ENCODE results near the gene GKAP1. TPM values are rescaled to one million over a fixed set of nuclear protein-coding genes. Genes with fewer than 3 reads are reported as not detected.

GKAP1 gene
- total RNA-seq, 1 donor from 2014 or later = 33.4 TPM

DNA sequence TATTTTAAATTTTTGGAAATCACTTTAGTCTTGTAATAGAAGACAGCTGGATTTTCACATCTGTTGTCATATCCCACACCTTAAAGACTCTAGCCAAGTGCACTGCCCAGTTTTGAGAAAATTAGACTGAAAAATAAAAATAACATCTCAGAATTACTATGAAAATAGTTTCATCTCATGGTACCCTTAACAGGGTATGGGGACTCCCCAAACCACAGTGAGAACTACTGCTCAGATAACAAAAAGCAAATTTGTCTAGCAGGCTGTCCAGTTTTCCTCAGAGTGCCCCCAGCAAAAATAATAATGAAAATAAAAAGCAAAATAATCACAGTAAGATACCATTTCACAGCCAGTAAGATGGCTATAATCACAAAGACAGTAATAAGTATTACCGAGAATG lies 116.3 kb downstream of the GKAP1 start:
- H3K36me3 ChIP-seq = no peaks in the 10 kb centered on the region
- Mint-ChIP-seq H3K27ac (no peak overlapping the region), H3K4me1 (peaks cover 17% of the 10 kb centered on the region), H3K9me3 (peaks cover 10% of the 10 kb centered on the region), H3K27me3 (ENCODE audit: insufficient read depth, low read depth) (no peaks in the 10 kb centered on the region), H3K4me3 (no peak overlapping the region), H3K36me3 (peaks cover 31% of the 10 kb centered on the region)
- H3K4me2 ChIP-seq = no peak overlapping the region
- DNase-seq (ENCODE audit: low spot score) = no peak
- H3K4me1 ChIP-seq = peaks cover 17% of the 10 kb centered on the region
- no peak overlapping the region for H3K27ac ChIP-seq
- H3K79me2 ChIP-seq (ENCODE audit: low read depth) = peaks cover 100% of the 10 kb centered on the region
- no peaks in the 10 kb centered on the region for H3K9me3 ChIP-seq (ENCODE audit: low read depth)
- no peaks in the 10 kb centered on the region for H3K27me3 ChIP-seq
- H3K4me3 ChIP-seq = no peak overlapping the region
- no peaks in the 10 kb centered on the region for H3F3A ChIP-seq (ENCODE audit: low read depth)
- no peak for TF ChIP-seq EZH2phosphoT487 (IDR thresholded peaks at IDR 0.05)
- TF ChIP-seq EZH2 (IDR thresholded peaks at IDR 0.05) = no peak
- TF ChIP-seq, protein P1, sequence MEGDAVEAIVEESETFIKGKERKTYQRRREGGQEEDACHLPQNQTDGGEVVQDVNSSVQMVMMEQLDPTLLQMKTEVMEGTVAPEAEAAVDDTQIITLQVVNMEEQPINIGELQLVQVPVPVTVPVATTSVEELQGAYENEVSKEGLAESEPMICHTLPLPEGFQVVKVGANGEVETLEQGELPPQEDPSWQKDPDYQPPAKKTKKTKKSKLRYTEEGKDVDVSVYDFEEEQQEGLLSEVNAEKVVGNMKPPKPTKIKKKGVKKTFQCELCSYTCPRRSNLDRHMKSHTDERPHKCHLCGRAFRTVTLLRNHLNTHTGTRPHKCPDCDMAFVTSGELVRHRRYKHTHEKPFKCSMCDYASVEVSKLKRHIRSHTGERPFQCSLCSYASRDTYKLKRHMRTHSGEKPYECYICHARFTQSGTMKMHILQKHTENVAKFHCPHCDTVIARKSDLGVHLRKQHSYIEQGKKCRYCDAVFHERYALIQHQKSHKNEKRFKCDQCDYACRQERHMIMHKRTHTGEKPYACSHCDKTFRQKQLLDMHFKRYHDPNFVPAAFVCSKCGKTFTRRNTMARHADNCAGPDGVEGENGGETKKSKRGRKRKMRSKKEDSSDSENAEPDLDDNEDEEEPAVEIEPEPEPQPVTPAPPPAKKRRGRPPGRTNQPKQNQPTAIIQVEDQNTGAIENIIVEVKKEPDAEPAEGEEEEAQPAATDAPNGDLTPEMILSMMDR (IDR thresholded peaks at IDR 0.05) = no peak
- H4K20me1 ChIP-seq (ENCODE audit: low read depth) = peaks cover 72% of the 10 kb centered on the region
- no peak overlapping the region for H2AFZ ChIP-seq (replicated peaks)
- no peak overlapping the region for H3K9ac ChIP-seq

DNA sequence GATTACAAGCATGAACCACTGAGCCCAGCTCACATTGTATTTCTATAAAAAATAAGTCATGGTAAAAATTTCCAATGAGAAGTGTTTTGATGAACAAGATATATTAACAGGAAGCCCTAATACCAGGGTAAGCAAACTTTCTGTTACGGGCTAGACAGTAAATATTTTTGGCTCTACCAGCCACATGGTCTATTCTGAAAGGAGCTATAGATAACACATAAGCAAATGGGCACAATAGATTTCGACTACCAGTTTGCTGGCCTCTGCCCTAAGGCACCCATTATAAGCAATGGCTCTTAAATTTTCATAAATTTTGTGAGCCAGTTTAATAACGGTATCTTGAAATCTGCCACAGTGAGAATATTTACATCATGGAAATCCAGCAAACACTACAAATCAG lies 118.0 kb downstream of the GKAP1 start:
- Histone ChIP-seq H3K4me1 (peaks cover 12% of the 10 kb centered on the region), H4K20me1 (ENCODE audit: low read depth) (peaks cover 76% of the 10 kb centered on the region), H3K4me3 (no peak overlapping the region), H2AFZ (replicated peaks) (no peak overlapping the region), H3K36me3 (no peaks in the 10 kb centered on the region), H3K79me2 (ENCODE audit: low read depth) (peaks cover 100% of the 10 kb centered on the region), H3K27me3 (no peaks in the 10 kb centered on the region), H3K9ac (no peak overlapping the region), H3F3A (ENCODE audit: low read depth) (no peaks in the 10 kb centered on the region), H3K27ac (no peak overlapping the region), H3K4me2 (no peak overlapping the region), H3K9me3 (ENCODE audit: low read depth) (no peaks in the 10 kb centered on the region)
- no peak overlapping the region for H3K27ac Mint-ChIP-seq
- no peak overlapping the region for H3K4me3 Mint-ChIP-seq
- H3K36me3 Mint-ChIP-seq = peaks cover 19% of the 10 kb centered on the region
- peaks cover 3% of the 10 kb centered on the region for H3K9me3 Mint-ChIP-seq
- H3K27me3 Mint-ChIP-seq (ENCODE audit: insufficient read depth, low read depth) = no peaks in the 10 kb centered on the region
- peaks cover 7% of the 10 kb centered on the region for H3K4me1 Mint-ChIP-seq
- TF ChIP-seq, protein P1 (IDR thresholded peaks at IDR 0.05) = no peak
- TF ChIP-seq EZH2 (IDR thresholded peaks at IDR 0.05) (no peak), EZH2phosphoT487 (IDR thresholded peaks at IDR 0.05) (no peak)
- DNase-seq (ENCODE audit: low spot score) = no peak

DNA sequence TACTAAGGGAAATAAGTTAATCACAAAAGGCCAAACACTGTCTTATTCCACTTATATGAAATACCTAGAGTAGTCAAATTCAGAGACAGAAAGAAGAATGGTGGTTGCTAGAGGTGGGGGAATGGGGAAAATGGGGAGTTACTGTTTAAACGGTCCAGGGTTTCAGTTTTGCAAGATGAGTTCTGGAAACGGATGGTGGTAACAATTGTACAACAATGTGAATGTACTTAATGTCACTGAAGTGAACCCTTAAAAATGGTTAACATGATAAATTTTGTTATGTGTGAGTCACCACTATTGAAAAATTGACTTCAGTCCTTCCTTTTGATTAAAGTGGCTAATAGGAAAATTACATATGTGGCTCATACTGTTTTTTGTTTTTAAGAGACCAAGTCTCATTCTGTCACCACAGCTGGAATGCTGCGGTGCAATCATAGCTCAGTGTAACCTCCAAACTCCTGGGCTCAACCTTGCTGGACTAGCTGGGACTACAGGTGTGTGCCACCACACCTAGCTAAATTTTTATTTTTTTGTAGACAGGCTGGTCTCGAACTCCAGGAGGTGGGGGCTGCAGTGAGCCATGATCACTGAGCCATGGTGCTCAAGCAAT lies 118.5 kb downstream of the GKAP1 start:
- H3K4me1 ChIP-seq = peaks cover 12% of the 10 kb centered on the region
- peaks cover 76% of the 10 kb centered on the region for H4K20me1 ChIP-seq (ENCODE audit: low read depth)
- no peak overlapping the region for H3K4me3 Mint-ChIP-seq
- H3K79me2 ChIP-seq (ENCODE audit: low read depth) = peaks cover 100% of the 10 kb centered on the region
- no peak for DNase-seq (ENCODE audit: low spot score)
- H3K9ac ChIP-seq = no peak overlapping the region
- no peaks in the 10 kb centered on the region for H3K27me3 Mint-ChIP-seq (ENCODE audit: insufficient read depth, low read depth)
- H3F3A ChIP-seq (ENCODE audit: low read depth) = no peaks in the 10 kb centered on the region
- H3K36me3 Mint-ChIP-seq = peaks cover 17% of the 10 kb centered on the region
- no peak overlapping the region for H3K4me3 ChIP-seq
- no peaks in the 10 kb centered on the region for H3K36me3 ChIP-seq
- H3K27ac Mint-ChIP-seq = no peak overlapping the region
- no peaks in the 10 kb centered on the region for H3K27me3 ChIP-seq
- H2AFZ ChIP-seq (replicated peaks) = no peak overlapping the region
- H3K27ac ChIP-seq = no peak overlapping the region
- H3K4me2 ChIP-seq = no peak overlapping the region
- peaks cover 7% of the 10 kb centered on the region for H3K4me1 Mint-ChIP-seq
- H3K9me3 Mint-ChIP-seq = no peaks in the 10 kb centered on the region
- no peaks in the 10 kb centered on the region for H3K9me3 ChIP-seq (ENCODE audit: low read depth)
- TF ChIP-seq EZH2phosphoT487 (IDR thresholded peaks at IDR 0.05) (no peak), EZH2 (IDR thresholded peaks at IDR 0.05) (no peak)
- TF ChIP-seq, protein P1 (IDR thresholded peaks at IDR 0.05) = no peak
